ENCODE data around the gene DEFB127. TPM values are rescaled to one million over a fixed set of nuclear protein-coding genes. Genes with fewer than 3 reads are reported as not detected.

The DEFB127 gene
- total and polyA plus RNA-seq, 2 of the 8 experiments (the other 6 are each of a cell fraction or from before 2014, with no cell fraction given) = not detected

- Histone ChIP-seq H3K9ac (replicated peaks in 1 of 4; ENCODE audit: extremely low read depth in 1 of 4, low read depth in 3 of 4, low read length in 3 of 4) (no peak overlapping the region), H2BK20ac (ENCODE audit: low read length) (no peak overlapping the region), H2AFZ (ENCODE audit: low read length) (no peak overlapping the region), H4K91ac (replicated peaks; ENCODE audit: insufficient read length, low read length) (no peak overlapping the region), H3K4me3 (ENCODE audit: extremely low read depth in 1 of 4, insufficient read depth in 2 of 4, low read depth in 3 of 4, low read length in 4 of 4) (no peak overlapping the region), H3K4me2 (ENCODE audit: insufficient read depth in 1 of 2, low read depth in 2 of 2, low read length in 2 of 2) (no peak overlapping the region), H3K9me3 (ENCODE audit: insufficient read depth in 2 of 2, low read depth in 1 of 2, low read length in 1 of 2) (peaks cover 29 to 51% of the 10 kb centered on the region in 2 experiments), H2BK120ac (replicated peaks; ENCODE audit: low read depth, low read length) (no peak overlapping the region), H3K23ac (ENCODE audit: insufficient read length) (no peak overlapping the region), H4K8ac (ENCODE audit: extremely low read depth, insufficient read depth, low read length) (no peak overlapping the region), H2BK12ac (ENCODE audit: low read depth, low read length) (no peak overlapping the region), H3K79me1 (ENCODE audit: low read depth, low read length) (no peaks in the 10 kb centered on the region), H3K4me1 (replicated peaks in 1 of 4; ENCODE audit: control insufficient read depth in 3 of 4, insufficient read depth in 4 of 4, low read length in 3 of 4) (no peaks in the 10 kb centered on the region), H2AK5ac (ENCODE audit: low read depth, low read length) (no peak overlapping the region), H3K36me3 (ENCODE audit: control insufficient read depth in 2 of 4, insufficient read depth in 4 of 4, low read length in 3 of 4) (no peaks in the 10 kb centered on the region), H4K5ac (ENCODE audit: insufficient read length, low read depth, low read length) (no peak overlapping the region), H3K18ac (ENCODE audit: extremely low read depth, low read length) (no peak overlapping the region), H3K23me2 (ENCODE audit: low read depth, low read length) (no peaks in the 10 kb centered on the region), H3K79me2 (ENCODE audit: control insufficient read depth in 1 of 2, insufficient read depth in 2 of 2, low read length in 2 of 2) (no peaks in the 10 kb centered on the region), H4K20me1 (replicated peaks in 1 of 2; ENCODE audit: control insufficient read depth in 1 of 2, insufficient read depth in 2 of 2, low read length in 2 of 2) (no peaks in the 10 kb centered on the region), H3K27me3 (replicated peaks in 1 of 4; ENCODE audit: control insufficient read depth in 3 of 4, extremely low read depth in 1 of 4, insufficient read depth in 3 of 4, low read length in 3 of 4) (no peaks in the 10 kb centered on the region), H3K27ac (ENCODE audit: low read depth, low read length) (no peak overlapping the region), H3K56ac (replicated peaks; ENCODE audit: insufficient read length, low read depth, low read length) (no peak overlapping the region), H3K4ac (replicated peaks; ENCODE audit: insufficient read length, low read depth, low read length) (no peak overlapping the region), H2BK15ac (ENCODE audit: low read length) (no peak overlapping the region), H2BK5ac (ENCODE audit: low read depth, low read length) (no peak overlapping the region), H3K14ac (ENCODE audit: insufficient read length) (no peak overlapping the region)
- ChIA-PET POLR2A (ENCODE audit: partially characterized antibody) (no interaction called here), CTCF (ENCODE audit: partially characterized antibody) (interaction anchor here (1.2 kb wide), 1 partner anchor 9 kb away, joined by 3 read pairs; no protein-coding TSS in a partner anchor)
- FAIRE-seq (no peak), DNase-seq (ENCODE audit: low read depth in 1 of 2, low spot score in 2 of 2) (no peak)
- whole genome bisulfite sequencing, 2 experiments (ENCODE audit: extremely low coverage in 1 of 2, insufficient coverage in 1 of 2, insufficient read length in 1 of 2, insufficient replicate concordance in 2 of 2, low coverage in 1 of 2, low lambda C conversion rate in 2 of 2, missing lambda C conversion rate in 1 of 2) = 77% methylated on average over 2 of the region's 2 CpGs; no CpG with 5 or more reads in 1 of the 2 experiments
- no peak for TF ChIP-seq BRCA1 (IDR thresholded peaks at IDR 0.05; ENCODE audit: low read depth, low read length)
- TF ChIP-seq NANOG (IDR thresholded peaks at IDR 0.05; ENCODE audit: insufficient read depth, low read depth, low read length, poor library complexity, severe bottlenecking) = no peak
- TF ChIP-seq SAP30 (IDR thresholded peaks at IDR 0.05; ENCODE audit: insufficient read depth, insufficient replicate concordance, low read length) = no peak
- no peak for TF ChIP-seq YY1 (IDR thresholded peaks at IDR 0.05; ENCODE audit: low read depth, low read length)
- TF ChIP-seq SP4 (IDR thresholded peaks at IDR 0.05; ENCODE audit: low read length) = no peak
- no peak for TF ChIP-seq CTCF (IDR thresholded peaks at IDR 0.05; ENCODE audit: control extremely low read depth in 1 of 3, insufficient read depth in 1 of 3, low read depth in 1 of 3, low read length in 3 of 3)
- no peak for TF ChIP-seq RNF2 (IDR thresholded peaks at IDR 0.05; ENCODE audit: borderline replicate concordance, low read depth, low read length, missing control alignments, poor library complexity, severe bottlenecking)
- TF ChIP-seq EZH2 (IDR thresholded peaks at IDR 0.05; ENCODE audit: low read depth, low read length, severe bottlenecking) = no peak
- no peak for TF ChIP-seq ASH2L (IDR thresholded peaks at IDR 0.05; ENCODE audit: low read length)
- TF ChIP-seq CEBPB (IDR thresholded peaks at IDR 0.05; ENCODE audit: low read depth, low read length) = no peak
- TF ChIP-seq SIRT6 (IDR thresholded peaks at IDR 0.05; ENCODE audit: low read length) = no peak
- TF ChIP-seq POLR2AphosphoS5 (IDR thresholded peaks at IDR 0.05; ENCODE audit: low read depth, low read length) = no peak
These were observed 11.4 kb upstream of the DEFB127 start for GRCh38 chr20:145877-146276.
